ENCODE data around the gene TFB2M. TPM values are rescaled to one million over a fixed set of nuclear protein-coding genes. Genes with fewer than 3 reads are reported as not detected.
A peak's percentile ranks its signal among the peaks of the same experiment; 100 is the strongest.

TFB2M gene
- total and polyA plus RNA-seq, 10 of the 15 experiments (the other 5 are each of a cell fraction or from before 2014, with no cell fraction given) = 25.2 to 66.0 (median 36.1) TPM

- TF ChIP-seq ZBTB40 (IDR thresholded peaks at IDR 0.05; ENCODE audit: borderline replicate concordance) = no peak
- TF ChIP-seq LARP7 (IDR thresholded peaks at IDR 0.05) = peak; percentile 5; the same call in 1 of the 2 replicates
- peak; percentile 49; the same call in 1 of the 2 replicates for TF ChIP-seq MXI1 (IDR thresholded peaks at IDR 0.05; ENCODE audit: low read depth, low read length)
- TF ChIP-seq GATAD2B (conservative IDR thresholded peaks at IDR 0.05; ENCODE audit: low read depth) = 0 out of 2 replicates have a peak, but pooled peaks have one; percentile 12
- no peak for TF ChIP-seq ZBTB11 (CRISPR knock-in tag; IDR thresholded peaks at IDR 0.05)
- TF ChIP-seq SIN3A (IDR thresholded peaks at IDR 0.05; ENCODE audit: low read depth, low read length) = peak; percentile 43; the same call in 1 of the 2 replicates
- TF ChIP-seq RCOR1 (conservative IDR thresholded peaks at IDR 0.05; ENCODE audit: low read depth, low read length) = no peak
- TF ChIP-seq RAD51 (IDR thresholded peaks at IDR 0.05) = no peak
- no peak for TF ChIP-seq E2F4 (IDR thresholded peaks at IDR 0.05; ENCODE audit: low read depth, low read length)
Observed at GRCh38 chr1:246566813-246567645, 968 bp upstream of the TFB2M start (continued).
